Keratinocyte (primary cell): ENCODE results near the gene MCF2L2.

Experiments
- EZH2 ChIP-seq: IDR thresholded peaks from one replicate; pipeline ENCODE4 v1.6.1; 2012; ENCODE audit warnings: inconsistent platforms, mild to moderate bottlenecking, low read length, moderate library complexity
- TF ChIP-seq, protein P1 (sequence below), 3 experiments: IDR thresholded peaks in 1 of 3; conservative IDR thresholded peaks in 1 of 3; optimal IDR thresholded peaks in 1 of 3; 2 replicates in 2 of 3; 3 replicates in 1 of 3; pipeline versions ENCODE3 to v1.5.1; 2011; ENCODE audit warnings: low read length in 3 of 3, mild to moderate bottlenecking in 3 of 3, moderate library complexity in 2 of 3, control low read depth in 1 of 3, inconsistent platforms in 1 of 3; ENCODE audit not compliant: insufficient read depth in 2 of 3; ENCODE audit errors: extremely low read depth in 1 of 3

GRCh38 chr3:183444748-183445147 is 16.3 kb upstream of the MCF2L2 start:
- no peak for TF ChIP-seq EZH2
- TF ChIP-seq, protein P1, sequence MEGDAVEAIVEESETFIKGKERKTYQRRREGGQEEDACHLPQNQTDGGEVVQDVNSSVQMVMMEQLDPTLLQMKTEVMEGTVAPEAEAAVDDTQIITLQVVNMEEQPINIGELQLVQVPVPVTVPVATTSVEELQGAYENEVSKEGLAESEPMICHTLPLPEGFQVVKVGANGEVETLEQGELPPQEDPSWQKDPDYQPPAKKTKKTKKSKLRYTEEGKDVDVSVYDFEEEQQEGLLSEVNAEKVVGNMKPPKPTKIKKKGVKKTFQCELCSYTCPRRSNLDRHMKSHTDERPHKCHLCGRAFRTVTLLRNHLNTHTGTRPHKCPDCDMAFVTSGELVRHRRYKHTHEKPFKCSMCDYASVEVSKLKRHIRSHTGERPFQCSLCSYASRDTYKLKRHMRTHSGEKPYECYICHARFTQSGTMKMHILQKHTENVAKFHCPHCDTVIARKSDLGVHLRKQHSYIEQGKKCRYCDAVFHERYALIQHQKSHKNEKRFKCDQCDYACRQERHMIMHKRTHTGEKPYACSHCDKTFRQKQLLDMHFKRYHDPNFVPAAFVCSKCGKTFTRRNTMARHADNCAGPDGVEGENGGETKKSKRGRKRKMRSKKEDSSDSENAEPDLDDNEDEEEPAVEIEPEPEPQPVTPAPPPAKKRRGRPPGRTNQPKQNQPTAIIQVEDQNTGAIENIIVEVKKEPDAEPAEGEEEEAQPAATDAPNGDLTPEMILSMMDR (optimal IDR thresholded peaks at IDR 0.05 in 1 of 3, IDR thresholded peaks at IDR 0.05 in 1 of 3, conservative IDR thresholded peaks at IDR 0.05 in 1 of 3; ENCODE audit: extremely low read depth in 1 of 3, insufficient read depth in 2 of 3, low read length in 3 of 3), result no peak
